Natural killer cell (primary cell): ENCODE data around the gene C1orf21. TPM values are rescaled to one million over a fixed set of nuclear protein-coding genes. Genes with fewer than 3 reads are reported as not detected.

Source experiments
- ATAC-seq, 3 donors: fragments of 150-1000 bp in 2 of 3; fragments of 200-7000 bp in 1 of 3; cut with Tn5 transposase; 1 replicate in 1 of 3; 2 replicates in 2 of 3; pipeline ENCODE4 v1.10.0; 2021; ENCODE audit warnings: mild to moderate bottlenecking in 2 of 3, moderate library complexity in 2 of 3
- DNase-seq, 2 donors: peaks; one replicate each; pipeline versions ENCODE4 v3.0.0 to v3.0.0-alpha.2; 2013 to 2021; ENCODE audit warnings: mixed read lengths in 1 of 2
- H3K27ac ChIP-seq: one replicate; pipeline ENCODE4 v1.5.1; 2013; ENCODE audit warnings: mild to moderate bottlenecking, low read length
- H3K27me3 ChIP-seq: one replicate; pipeline ENCODE4 v1.6.1; 2013; ENCODE audit warnings: low read length; ENCODE audit not compliant: control insufficient read depth, insufficient read depth
- H3K36me3 ChIP-seq: one replicate; pipeline ENCODE4 v1.6.1; 2013; ENCODE audit warnings: low read length; ENCODE audit not compliant: control insufficient read depth, insufficient read depth
- H3K4me1 ChIP-seq: one replicate; pipeline ENCODE4 v1.6.1; 2013; ENCODE audit warnings: low read length; ENCODE audit not compliant: control insufficient read depth, insufficient read depth
- H3K4me3 ChIP-seq: one replicate; pipeline ENCODE4 v1.5.1; 2013; ENCODE audit warnings: low read length
- H3K9me3 ChIP-seq: one replicate; pipeline ENCODE4 v1.6.1; 2013; ENCODE audit warnings: low read length; ENCODE audit not compliant: control insufficient read depth, insufficient read depth
- H3K27ac Mint-ChIP-seq, 2 donors: one replicate each; pipeline ENCODE4 v1.8.0; 2022; ENCODE audit warnings: mild to moderate bottlenecking in 2 of 2, mixed read lengths in 2 of 2, moderate library complexity in 1 of 2
- H3K27me3 Mint-ChIP-seq, 2 donors: one replicate each; pipeline ENCODE4 v1.8.0; 2022; ENCODE audit warnings: low read depth in 2 of 2, mixed read lengths in 2 of 2
- H3K36me3 Mint-ChIP-seq: one replicate; pipeline ENCODE4 v1.8.0; 2022; ENCODE audit warnings: mixed read lengths
- H3K4me1 Mint-ChIP-seq, 2 donors: one replicate each; pipeline ENCODE4 v1.8.0; 2022; ENCODE audit warnings: mixed read lengths in 2 of 2
- H3K4me3 Mint-ChIP-seq: one replicate; pipeline ENCODE4 v1.8.0; 2022; ENCODE audit warnings: mild to moderate bottlenecking, moderate library complexity, mixed read lengths
- H3K9me3 Mint-ChIP-seq, 2 donors: one replicate each; pipeline ENCODE4 v1.8.0; 2022; ENCODE audit warnings: mixed read lengths in 2 of 2
- CTCF ChIP-seq: fragments of 200-600 bp; IDR thresholded peaks from one replicate; pipeline ENCODE4 v1.8.0; 2022; ENCODE audit warnings: antibody characterized with exemption
- WGBS: methylation state at CpG from one replicate; pipeline ENCODE4 v1.1.7; 2013; ENCODE audit warnings: missing lambda C conversion rate; ENCODE audit not compliant: insufficient coverage; 5-methylcytosine and 5-hydroxymethylcytosine counted together
- intact Hi-C: fragments of 100-400 bp; cut with micrococcal nuclease; formaldehyde crosslinking; loops from one replicate; pipeline ENCODE4 v1.14.2; 2022
- total RNA-seq, 4 donors: library from RNA; stranded (reverse); fragments of 120-200 nt in 1 of 4; gene quantifications; one replicate each; pipeline versions ENCODE4 v1.2.3 to v1.2.4, GENCODE V29; 2013 to 2022

The C1orf21 gene
- total RNA-seq, 3 donors from 2014 or later (not counting 1 experiment from before 2014, with no cell fraction given), result 84.3 to 111 (median 88.3) TPM

- Histone ChIP-seq H3K27ac (no peak overlapping the region), H3K36me3 (peaks cover 14% of the 10 kb centered on the region), H3K4me3 (no peak overlapping the region), H3K27me3 (no peaks in the 10 kb centered on the region), H3K4me1 (peaks cover 3% of the 10 kb centered on the region), H3K9me3 (no peaks in the 10 kb centered on the region)
- intact Hi-C loops, result no loop called here
- H3K4me1 Mint-ChIP-seq, result peaks cover 54 to 64% of the 10 kb centered on the region in 2 donors
- H3K9me3 Mint-ChIP-seq, result no peaks in the 10 kb centered on the region
- no peak for DNase-seq
- no peak overlapping the region for H3K4me3 Mint-ChIP-seq
- no peaks in the 10 kb centered on the region for H3K36me3 Mint-ChIP-seq
- peak overlapping the region; percentile 39 to 52 for H3K27ac Mint-ChIP-seq
- H3K27me3 Mint-ChIP-seq, result no peaks in the 10 kb centered on the region
- TF ChIP-seq CTCF, result no peak
- 66% methylated on average over 2 of the region's 3 CpGs for WGBS
- no peak for ATAC-seq
These were observed 96.4 kb downstream of the C1orf21 start for GRCh38 chr1:184483101-184483683.

- H3K27ac ChIP-seq, result no peak overlapping the region
- Mint-ChIP-seq H3K36me3 (no peaks in the 10 kb centered on the region), H3K9me3 (no peaks in the 10 kb centered on the region), H3K27ac (peak overlapping the region; percentile 71 to 80), H3K27me3 (no peaks in the 10 kb centered on the region), H3K4me3 (no peak overlapping the region), H3K4me1 (peaks cover 56 to 70% of the 10 kb centered on the region in 2 donors)
- ATAC-seq (no peak), DNase-seq (no peak)
- no peak for TF ChIP-seq CTCF
- peaks cover 2% of the 10 kb centered on the region for H3K36me3 ChIP-seq
- H3K9me3 ChIP-seq, result no peaks in the 10 kb centered on the region
- H3K27me3 ChIP-seq, result no peaks in the 10 kb centered on the region
- WGBS, result 78% methylated on average over 9 of the region's 9 CpGs
- H3K4me1 ChIP-seq, result peaks cover 3% of the 10 kb centered on the region
- intact Hi-C loops, result no loop called here
- H3K4me3 ChIP-seq, result no peak overlapping the region
These were observed 99.2 kb downstream of the C1orf21 start for GRCh38 chr1:184485751-184486723.

GRCh38 chr1:184486761-184487445, 100.1 kb downstream of the C1orf21 start:
- WGBS, result 79% methylated on average over 6 of the region's 6 CpGs
- intact Hi-C loops, result no loop called here
- Histone ChIP-seq H3K4me3 (no peak overlapping the region), H3K4me1 (peaks cover 9% of the 10 kb centered on the region), H3K27me3 (no peaks in the 10 kb centered on the region), H3K36me3 (peaks cover 2% of the 10 kb centered on the region), H3K27ac (no peak overlapping the region), H3K9me3 (no peaks in the 10 kb centered on the region)
- Mint-ChIP-seq H3K9me3 (no peaks in the 10 kb centered on the region), H3K4me1 (peaks cover 56 to 71% of the 10 kb centered on the region in 2 donors), H3K4me3 (no peak overlapping the region), H3K27ac (peak overlapping the region; percentile 71 to 80), H3K27me3 (no peaks in the 10 kb centered on the region), H3K36me3 (no peaks in the 10 kb centered on the region)
- DNase-seq (no peak), ATAC-seq (no peak)
- TF ChIP-seq CTCF, result no peak
